Activated naive CD4-positive, alpha-beta T cell (primary cell): ENCODE measurements around the gene YARS1.

ENCODE experiments used
- DNase-seq, 4 experiments: peaks; one replicate each; lab custom pipeline; 2025; lab: John Stamatoyannopoulos, UW

The YARS1 gene

GRCh38 chr1:32744071-32744425 lies 73.1 kb downstream of the YARS1 start:
- DNase-seq = no peak

GRCh38 chr1:32743380-32744070 lies 73.6 kb downstream of the YARS1 start:
- DNase-seq = no peak

GRCh38 chr1:32742956-32743355 lies 74.2 kb downstream of the YARS1 start:
- DNase-seq = no peak

GRCh38 chr1:32742199-32742947 lies 74.8 kb downstream of the YARS1 start:
- DNase-seq = no peak

GRCh38 chr1:32741413-32742198 lies 75.6 kb downstream of the YARS1 start:
- no peak for DNase-seq

- no peak for DNase-seq
These were observed 76.1 kb downstream of the YARS1 start for GRCh38 chr1:32741059-32741412.

- no peak for DNase-seq
These were observed 80.1 kb downstream of the YARS1 start for GRCh38 chr1:32736812-32737791.

- no peak for DNase-seq
These were observed 83.4 kb downstream of the YARS1 start for GRCh38 chr1:32733582-32734321.

- no peak for DNase-seq
These were observed 87.7 kb downstream of the YARS1 start for GRCh38 chr1:32729254-32730046.

GRCh38 chr1:32728413-32729077 lies 88.6 kb downstream of the YARS1 start:
- no peak for DNase-seq

GRCh38 chr1:32727876-32728275 lies 89.3 kb downstream of the YARS1 start:
- DNase-seq = no peak

- DNase-seq = no peak
These were observed 91.6 kb downstream of the YARS1 start for GRCh38 chr1:32725615-32725982.
